MM.1S (cell line): ENCODE results near the gene OR8D1.

Experiments used
- CTCF ChIP-seq: fragments of 300-600 bp; sonication (generic); IDR thresholded peaks from 2 replicates; pipeline ENCODE4 v1.5.1; 2016; ENCODE audit warnings: antibody characterized with exemption, low read length, mixed read lengths
- EZH2 ChIP-seq: fragments of 300-600 bp; sonication (generic); optimal IDR thresholded peaks from 2 replicates; pipeline ENCODE3; 2017; ENCODE audit warnings: low read depth, mild to moderate bottlenecking, antibody characterized with exemption, low read length, mixed read lengths
- EZH2phosphoT487 ChIP-seq: fragments of 300-600 bp; sonication (generic); IDR thresholded peaks from 2 replicates; pipeline ENCODE4 v1.6.1; 2018; ENCODE audit warnings: antibody characterized with exemption, low read length

DNA sequence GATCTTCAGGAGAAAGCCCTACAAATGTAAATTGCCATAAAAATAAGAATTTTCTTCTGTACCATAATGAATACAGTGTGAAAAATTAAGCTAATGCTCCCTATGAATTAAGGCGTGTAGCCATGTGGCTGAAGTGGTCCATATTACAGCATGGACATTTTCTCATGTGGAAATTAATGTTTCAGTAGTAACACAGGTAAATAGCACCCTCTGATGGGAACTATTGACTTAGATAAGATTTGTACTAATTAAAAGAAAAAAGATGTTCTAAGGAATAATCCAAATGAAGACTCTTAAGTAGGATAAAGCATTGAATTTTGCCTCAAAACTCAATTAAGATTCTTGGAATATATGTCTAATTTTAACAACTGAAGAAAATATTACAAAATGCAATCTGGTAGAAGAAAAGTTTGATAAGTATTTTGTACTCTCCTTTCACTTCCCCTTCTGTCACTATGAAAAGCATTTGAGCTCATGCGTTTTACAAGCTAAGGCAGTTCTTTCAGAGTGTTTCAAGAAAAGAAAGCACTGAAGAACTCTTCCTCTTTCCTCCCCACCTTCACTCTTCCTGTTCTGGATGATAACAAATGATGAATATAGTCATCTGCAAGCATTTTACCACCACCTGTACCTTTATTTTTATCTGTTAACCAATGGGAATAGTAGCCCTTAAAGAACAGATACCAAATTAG is 16.2 kb upstream of the OR8D1 start:
- TF ChIP-seq EZH2, result no peak
- TF ChIP-seq CTCF, result peak; percentile 24; the same call in 1 of the 2 replicates
- TF ChIP-seq EZH2phosphoT487, result no peak
